ENCODE results near the gene DDX39B.

The DDX39B gene

GRCh38 chr6:31579119-31579505 lies 37.3 kb upstream of the DDX39B start:
- TF ChIP-seq CTCF (IDR thresholded peaks at IDR 0.05; ENCODE audit: insufficient read depth, low read depth, low read length, missing control alignments): no peak
- no peak for DNase-seq (ENCODE audit: low read depth)
- H3K4me3 ChIP-seq (ENCODE audit: low read length): no peak overlapping the region

- peak; percentile 90 for DNase-seq (ENCODE audit: low read depth)
- H3K4me3 ChIP-seq (ENCODE audit: low read length): no peak overlapping the region
- TF ChIP-seq CTCF (IDR thresholded peaks at IDR 0.05; ENCODE audit: insufficient read depth, low read depth, low read length, missing control alignments): no peak
Observed at GRCh38 chr6:31578184-31579118, 36.6 kb upstream of the DDX39B start.

- no peak overlapping the region for H3K4me3 ChIP-seq (ENCODE audit: low read length)
- no peak for TF ChIP-seq CTCF (IDR thresholded peaks at IDR 0.05; ENCODE audit: insufficient read depth, low read depth, low read length, missing control alignments)
- no peak for DNase-seq (ENCODE audit: low read depth)
Observed at GRCh38 chr6:31577579-31577966, 35.8 kb upstream of the DDX39B start.

GRCh38 chr6:31576897-31577578 lies 35.2 kb upstream of the DDX39B start:
- DNase-seq (ENCODE audit: low read depth): no peak
- no peak for TF ChIP-seq CTCF (IDR thresholded peaks at IDR 0.05; ENCODE audit: insufficient read depth, low read depth, low read length, missing control alignments)
- no peak overlapping the region for H3K4me3 ChIP-seq (ENCODE audit: low read length)

GRCh38 chr6:31575952-31576685 lies 34.3 kb upstream of the DDX39B start:
- H3K4me3 ChIP-seq (ENCODE audit: low read length): no peak overlapping the region

More at GRCh38 chr6:31575952-31576685, 34.3 kb upstream of the DDX39B start:
- no peak for TF ChIP-seq CTCF (IDR thresholded peaks at IDR 0.05; ENCODE audit: insufficient read depth, low read depth, low read length, missing control alignments)
- no peak for DNase-seq (ENCODE audit: low read depth)
